GM19452 (cell line): Measurements from ENCODE around the gene TNFAIP1.

Experiments used
- ATAC-seq: cut with Tn5 transposase; IDR thresholded peaks from one replicate; pipeline ENCODE4 v1.9.1; 2021; ENCODE audit not compliant: unreplicated experiment

Gene TNFAIP1

DNA sequence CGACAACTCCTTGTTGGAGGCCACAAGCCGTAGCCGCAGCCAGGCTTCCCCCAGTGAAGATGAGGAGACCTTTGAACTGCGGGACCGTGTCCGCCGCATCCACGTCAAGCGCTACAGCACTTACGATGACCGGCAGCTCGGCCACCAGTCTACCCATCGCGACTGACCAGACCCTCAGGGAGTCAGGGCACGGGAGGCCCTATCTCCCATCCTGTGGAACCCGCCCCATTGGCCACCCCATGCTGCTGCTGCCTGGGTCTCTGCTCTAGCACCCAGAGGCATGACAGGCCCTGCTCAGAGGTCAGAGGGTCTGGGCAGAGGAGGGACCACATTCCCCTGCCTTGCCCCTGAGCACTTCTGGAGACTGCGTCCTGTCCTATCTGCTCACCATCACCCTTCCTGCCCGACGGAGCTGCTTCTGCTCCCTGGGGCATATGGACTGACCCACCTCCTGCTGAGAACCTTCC lies 8.9 kb downstream of the TNFAIP1 start:
- no peak for ATAC-seq

GRCh38 chr17:28345419-28346198 lies 10.0 kb downstream of the TNFAIP1 start:
- no peak for ATAC-seq

DNA sequence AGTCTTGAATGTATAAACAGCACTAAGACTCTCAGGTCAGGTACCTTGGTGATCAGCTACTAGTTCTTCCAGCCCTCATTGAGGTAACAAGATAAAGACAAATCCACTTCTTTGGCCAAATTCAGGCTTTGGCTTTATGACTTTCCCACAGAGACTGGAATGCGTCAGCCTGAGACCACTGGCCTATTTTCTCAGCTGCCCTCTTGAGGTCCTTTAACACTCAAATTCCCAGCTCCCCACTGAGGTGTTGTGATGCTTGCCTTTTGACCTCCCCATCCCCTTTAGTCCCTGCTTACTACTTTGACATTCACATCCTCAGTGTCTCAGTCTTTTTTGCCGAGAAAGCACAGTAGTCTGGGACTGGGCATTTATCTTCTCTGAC lies 10.6 kb downstream of the TNFAIP1 start:
- ATAC-seq: no peak

DNA sequence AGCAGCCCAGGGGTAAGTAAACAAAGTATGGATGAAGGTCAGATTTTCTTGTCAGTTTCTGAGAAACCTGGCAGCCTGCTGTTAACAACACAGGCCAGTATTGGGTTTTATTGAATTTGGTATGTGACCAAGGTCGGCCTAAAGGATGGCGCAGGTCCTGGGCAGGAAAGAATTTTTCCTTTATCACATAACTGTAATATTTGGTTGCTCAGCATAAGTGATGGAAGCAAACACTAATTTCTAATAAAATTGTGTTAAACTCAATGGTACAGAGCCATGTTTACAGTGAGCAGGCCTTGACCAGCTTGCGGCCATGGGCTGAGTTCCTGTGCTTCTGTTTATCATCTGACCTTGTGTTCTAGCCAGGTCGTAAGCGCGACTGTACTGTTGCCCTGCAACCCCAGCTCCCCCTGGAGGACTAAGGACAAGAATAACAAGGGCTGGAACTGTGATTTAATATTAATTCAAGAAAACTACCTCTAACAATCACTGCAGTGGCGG lies 11.2 kb downstream of the TNFAIP1 start:
- no peak for ATAC-seq

- ATAC-seq: no peak
These were observed 11.8 kb downstream of the TNFAIP1 start for GRCh38 chr17:28347261-28347891.

DNA sequence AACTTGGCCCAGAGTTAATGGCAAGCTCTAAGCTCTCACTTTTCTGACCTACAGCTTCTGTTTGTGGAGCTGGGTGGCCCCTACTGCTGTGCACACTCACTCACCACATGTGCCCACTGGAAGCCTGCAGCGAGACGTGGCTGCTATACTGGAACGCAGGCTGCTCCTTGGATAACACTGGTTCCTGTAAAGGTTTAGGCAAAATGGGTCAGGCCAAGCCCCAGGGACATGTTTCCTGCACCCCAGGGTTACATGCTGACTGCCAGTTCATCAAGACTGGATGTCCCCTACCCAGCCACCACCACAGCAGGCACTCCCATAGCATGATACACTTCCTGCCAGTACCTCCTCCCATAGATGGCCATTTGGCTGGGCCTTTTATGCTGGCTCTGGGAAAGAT lies 13.4 kb downstream of the TNFAIP1 start:
- ATAC-seq: no peak

DNA sequence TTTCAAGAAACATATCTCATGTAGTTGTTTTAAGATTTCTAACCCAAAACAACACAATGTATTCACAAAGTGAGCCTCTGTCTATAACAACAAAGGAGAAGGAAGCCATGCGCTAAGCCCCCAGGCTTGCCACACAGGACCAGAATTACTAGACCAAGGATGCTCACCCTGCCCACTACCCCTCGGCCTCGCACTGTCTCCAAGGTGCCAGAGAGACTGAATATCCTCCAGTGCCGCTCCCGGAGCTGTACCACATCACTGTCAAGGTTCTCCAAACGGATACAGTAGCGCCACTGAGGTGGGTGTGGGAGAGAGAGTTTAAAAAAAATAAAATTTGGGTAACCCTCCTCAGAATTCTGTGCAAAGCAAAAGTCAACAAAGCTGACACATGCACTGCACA lies 14.7 kb downstream of the TNFAIP1 start:
- no peak for ATAC-seq

DNA sequence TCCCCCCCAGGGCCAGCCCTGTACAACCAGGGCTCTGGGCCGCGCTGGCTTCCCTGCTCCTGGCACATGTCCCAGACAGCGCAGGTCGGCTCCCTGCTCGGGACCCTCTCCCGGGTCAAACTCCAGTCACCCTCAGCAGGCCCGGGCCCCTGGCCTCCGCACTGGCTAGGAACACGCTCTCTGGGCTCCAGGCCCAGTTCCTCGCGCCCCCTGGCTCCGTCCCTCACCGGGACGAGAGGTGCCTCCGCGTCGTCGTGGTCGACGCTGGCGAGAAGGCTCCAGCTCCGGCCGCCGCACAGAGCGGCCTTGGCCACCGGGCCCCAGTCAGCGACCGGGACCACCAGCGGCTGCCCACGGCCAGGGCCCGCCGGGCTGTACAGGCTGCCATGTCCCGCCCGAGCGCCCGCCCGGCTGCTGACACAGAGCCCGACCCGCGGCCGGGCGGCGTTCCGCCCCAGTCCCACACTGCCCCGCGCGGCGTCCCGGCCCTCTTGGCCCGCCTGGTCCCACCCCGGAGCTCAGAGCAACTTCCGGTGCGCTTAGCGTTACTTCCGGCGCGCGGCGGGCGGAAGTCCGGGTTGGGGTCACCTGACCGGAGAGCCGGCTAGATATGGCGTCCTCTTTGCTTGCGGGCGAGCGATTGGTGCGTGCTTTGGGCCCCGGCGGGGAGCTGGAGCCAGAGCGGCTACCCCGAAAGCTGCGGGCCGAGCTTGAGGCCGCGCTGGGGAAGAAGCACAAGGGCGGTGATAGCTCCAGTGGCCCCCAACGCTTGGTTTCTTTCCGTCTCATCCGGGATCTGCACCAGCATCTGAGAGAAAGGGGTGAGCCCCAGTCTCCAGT lies 21.7 kb downstream of the TNFAIP1 start, which contains the start of gene POLDIP2:
POLDIP2 (minus strand) TSS at position 467 of the 840 bp plus-strand sequence; CDS start at position 388, 79 bp downstream.
- ATAC-seq: peak; percentile 97

- no peak for ATAC-seq
These were observed 22.3 kb downstream of the TNFAIP1 start for GRCh38 chr17:28357901-28358197.

GRCh38 chr17:28363186-28363585 lies 27.6 kb downstream of the TNFAIP1 start:
- ATAC-seq: no peak

DNA sequence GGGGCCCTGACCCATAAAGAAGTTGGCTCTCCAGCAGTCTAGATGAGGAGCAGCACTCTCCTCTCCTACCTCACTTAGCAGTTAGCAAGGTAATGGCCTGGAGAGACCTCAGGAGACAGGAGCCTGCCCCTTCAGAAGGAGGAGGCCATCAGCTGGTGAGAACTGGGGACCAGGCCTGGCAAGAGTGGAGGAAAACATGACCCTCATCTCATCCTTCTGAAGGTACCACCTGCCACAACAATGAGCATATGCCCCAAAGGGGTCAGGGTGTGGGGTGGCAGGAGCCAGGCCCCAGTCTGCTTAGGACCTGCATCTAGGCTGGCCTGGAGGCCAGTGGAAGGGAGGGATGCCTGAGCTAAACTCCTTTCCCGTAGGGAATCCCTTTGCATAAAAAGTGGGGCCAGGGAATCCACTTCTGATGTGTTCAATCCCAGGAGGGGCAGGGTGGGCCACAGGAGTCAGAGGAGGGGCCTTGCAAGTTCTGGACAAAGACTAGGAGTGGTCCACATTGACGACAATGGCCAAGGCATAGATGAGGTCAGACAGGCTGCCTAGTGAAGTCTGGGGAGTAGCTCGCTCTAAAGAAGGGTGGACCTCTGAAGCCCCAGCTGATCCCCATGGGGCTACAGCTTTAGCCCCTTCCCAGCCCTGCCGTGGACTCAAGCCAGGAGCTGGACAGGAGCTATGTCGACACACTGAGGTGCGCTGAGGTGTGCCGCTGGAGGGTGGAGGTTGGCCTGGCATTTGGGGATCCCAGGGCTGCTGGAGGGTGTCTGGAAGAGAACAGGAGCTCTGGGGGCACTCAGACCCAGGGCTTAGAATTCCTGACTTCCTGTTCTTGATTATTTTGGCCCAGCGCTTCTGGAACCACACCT lies 28.5 kb downstream of the TNFAIP1 start:
- ATAC-seq: no peak

GRCh38 chr17:28364665-28365363 lies 29.3 kb downstream of the TNFAIP1 start, which contains the start of gene SEBOX:
TSS of gene SEBOX (minus strand) at chr17:28365199. CDS start at chr17:28365151, 48 bp downstream.
- no peak for ATAC-seq

- no peak for ATAC-seq
These were observed 29.9 kb downstream of the TNFAIP1 start for GRCh38 chr17:28365487-28365886.

- no peak for ATAC-seq
These were observed 31.0 kb downstream of the TNFAIP1 start for GRCh38 chr17:28366605-28367004.

- ATAC-seq: no peak
These were observed 32.2 kb downstream of the TNFAIP1 start for GRCh38 chr17:28367641-28368305.

GRCh38 chr17:28368306-28368831 lies 32.8 kb downstream of the TNFAIP1 start:
- ATAC-seq: no peak

DNA sequence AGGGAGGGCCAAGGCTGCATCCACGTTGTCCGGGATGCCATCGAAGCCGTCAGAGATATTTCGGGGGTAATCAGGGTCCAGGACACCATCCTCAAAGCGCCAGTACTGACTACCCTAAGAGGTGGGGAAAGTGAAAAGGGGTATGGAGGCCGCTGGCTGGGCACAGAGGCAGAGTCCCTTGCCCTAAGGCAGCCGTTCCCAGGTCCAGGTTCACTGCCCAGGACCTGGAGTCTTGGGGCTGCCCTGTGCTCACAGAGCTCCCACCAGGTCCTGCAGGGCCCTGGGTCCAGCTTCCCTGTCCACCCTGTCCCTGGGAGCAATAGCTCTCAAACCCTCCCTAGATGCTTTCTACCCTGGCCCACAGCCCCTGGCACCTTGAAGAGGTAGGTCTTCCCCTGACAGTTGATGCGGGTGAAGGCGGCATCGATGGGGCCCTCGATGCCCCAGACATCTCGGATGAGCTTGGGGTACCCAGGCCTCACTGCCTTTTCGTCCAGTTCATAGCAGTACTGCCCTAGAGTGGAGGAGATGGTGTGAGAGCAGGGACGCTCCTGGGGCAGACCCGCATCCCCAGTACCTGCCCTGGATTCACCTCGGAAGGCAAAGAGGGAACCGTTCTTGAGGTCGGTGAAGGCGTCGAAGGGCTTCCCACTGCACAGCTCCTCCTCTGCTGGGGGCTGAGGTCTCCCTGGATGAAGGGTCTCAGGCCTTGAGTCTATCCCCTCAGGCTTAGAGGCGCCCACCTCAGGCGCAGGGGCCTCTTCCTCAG lies 33.5 kb downstream of the TNFAIP1 start:
- ATAC-seq: no peak

- ATAC-seq: no peak
These were observed 34.1 kb downstream of the TNFAIP1 start for GRCh38 chr17:28369684-28370034.
